HEK293 (cell line): ENCODE measurements around the gene FGD4.
"Not testable (repeated sequence)": the region's sequence is repeated elsewhere in the genome, so short reads cannot be mapped to it uniquely, and the experiment has no call there.

Experiments
- CTCF ChIA-PET: fragments of 350-600 bp; formaldehyde crosslinking; extraction: SDS; loops from one replicate; lab custom pipeline; 2021; ENCODE audit warnings: antibody characterized with exemption; lab: Yijun Ruan, JAX
- POLR2A ChIA-PET: fragments of 300-600 bp; formaldehyde crosslinking; extraction: SDS; loops from one replicate; lab custom pipeline; 2020; ENCODE audit warnings: antibody characterized with exemption, inconsistent platforms; lab: Yijun Ruan, JAX
- H3K27ac ChIP-seq: fragments of 200-500 bp; sonication (Bioruptor generic); 2 replicates; pipeline ENCODE4 v1.5.1; 2014; ENCODE audit warnings: low read depth, low read length, control low read depth, inconsistent platforms; ENCODE audit errors: extremely low read depth
- H3K36me3 ChIP-seq, 2 experiments: fragments of 200-500 bp in 1 of 2; sonication (Bioruptor generic) in 1 of 2; 1 replicate in 1 of 2; 2 replicates in 1 of 2; pipeline ENCODE4 v1.5.1; 2014 to 2017; ENCODE audit warnings: inconsistent platforms in 2 of 2, low read length in 2 of 2; ENCODE audit not compliant: control insufficient read depth in 2 of 2, insufficient read depth in 1 of 2
- H3K4me1 ChIP-seq: fragments of 200-500 bp; sonication (Bioruptor generic); 2 replicates; pipeline ENCODE4 v1.5.1; 2014; ENCODE audit warnings: mild to moderate bottlenecking, low read length, inconsistent platforms; ENCODE audit not compliant: control insufficient read depth, insufficient read depth
- H3K4me3 ChIP-seq: 2 replicates; pipeline ENCODE4 v1.5.1; 2011; ENCODE audit warnings: low read depth, mild to moderate bottlenecking, control low read depth, low read length, moderate library complexity
- H3K9me3 ChIP-seq: fragments of 200-500 bp; sonication (Bioruptor generic); 2 replicates; pipeline ENCODE4 v1.5.1; 2014; ENCODE audit warnings: low read depth, low read length, inconsistent platforms; ENCODE audit not compliant: control insufficient read depth, insufficient read depth
- GLI2 ChIP-seq: fragments of 450-650 bp; formaldehyde crosslinking; IDR thresholded peaks from 2 replicates; pipeline ENCODE4; 2017; ENCODE audit warnings: missing biosample characterization, missing genetic modification characterization, low read depth, borderline replicate concordance
- KLF1 ChIP-seq: fragments of 450-650 bp; formaldehyde crosslinking; IDR thresholded peaks from 2 replicates; pipeline ENCODE4 v1.5.1; 2016; ENCODE audit warnings: missing biosample characterization, missing genetic modification characterization
- MZF1 ChIP-seq: fragments of 450-650 bp; formaldehyde crosslinking; IDR thresholded peaks from 2 replicates; pipeline ENCODE4 v1.5.1; 2017; ENCODE audit warnings: missing biosample characterization, missing genetic modification characterization, borderline replicate concordance
- RBAK ChIP-seq: fragments of 450-650 bp; formaldehyde crosslinking; IDR thresholded peaks from 2 replicates; pipeline ENCODE4 v1.5.1; 2016; ENCODE audit warnings: missing biosample characterization, missing genetic modification characterization
- SALL2 ChIP-seq: fragments of 450-650 bp; formaldehyde crosslinking; IDR thresholded peaks from 2 replicates; pipeline ENCODE4 v1.5.0; 2017; ENCODE audit warnings: missing biosample characterization, mild to moderate bottlenecking, missing genetic modification characterization, borderline replicate concordance
- TCF7L2 ChIP-seq: IDR thresholded peaks from 2 replicates; pipeline ENCODE4 v1.6.1; 2011; ENCODE audit warnings: low read depth, mild to moderate bottlenecking, inconsistent platforms, low read length, moderate library complexity, borderline replicate concordance
- TSHZ1 ChIP-seq: fragments of 450-650 bp; formaldehyde crosslinking; IDR thresholded peaks from 2 replicates; pipeline ENCODE4 v1.5.1; 2016; ENCODE audit warnings: missing biosample characterization, missing genetic modification characterization, borderline replicate concordance
- ZNF19 ChIP-seq: fragments of 450-650 bp; formaldehyde crosslinking; IDR thresholded peaks from 2 replicates; pipeline ENCODE4; 2016; ENCODE audit warnings: missing biosample characterization, missing genetic modification characterization, low read depth
- ZNF426 ChIP-seq: fragments of 450-650 bp; formaldehyde crosslinking; IDR thresholded peaks from 2 replicates; pipeline ENCODE4 v1.5.1; 2017; ENCODE audit warnings: missing biosample characterization, missing genetic modification characterization, mild to moderate bottlenecking, inconsistent platforms, moderate library complexity
- ZNF600 ChIP-seq: fragments of 450-650 bp; formaldehyde crosslinking; IDR thresholded peaks from 2 replicates; pipeline ENCODE4 v1.5.1; 2016; ENCODE audit warnings: missing biosample characterization, missing genetic modification characterization
- TF ChIP-seq, protein P1 (sequence below): fragments of 450-650 bp; formaldehyde crosslinking; IDR thresholded peaks from 2 replicates; pipeline ENCODE4 v1.5.1; 2017; ENCODE audit warnings: missing biosample characterization, missing genetic modification characterization
- TF ChIP-seq, protein P2 (sequence below): fragments of 450-650 bp; formaldehyde crosslinking; IDR thresholded peaks from 2 replicates; pipeline ENCODE4 v1.5.1; 2016; ENCODE audit warnings: missing biosample characterization, missing genetic modification characterization
- TF ChIP-seq, protein P3 (sequence below): fragments of 450-650 bp; formaldehyde crosslinking; IDR thresholded peaks from 2 replicates; pipeline ENCODE4 v1.5.1; 2016; ENCODE audit warnings: missing biosample characterization, missing genetic modification characterization

The FGD4 gene

DNA sequence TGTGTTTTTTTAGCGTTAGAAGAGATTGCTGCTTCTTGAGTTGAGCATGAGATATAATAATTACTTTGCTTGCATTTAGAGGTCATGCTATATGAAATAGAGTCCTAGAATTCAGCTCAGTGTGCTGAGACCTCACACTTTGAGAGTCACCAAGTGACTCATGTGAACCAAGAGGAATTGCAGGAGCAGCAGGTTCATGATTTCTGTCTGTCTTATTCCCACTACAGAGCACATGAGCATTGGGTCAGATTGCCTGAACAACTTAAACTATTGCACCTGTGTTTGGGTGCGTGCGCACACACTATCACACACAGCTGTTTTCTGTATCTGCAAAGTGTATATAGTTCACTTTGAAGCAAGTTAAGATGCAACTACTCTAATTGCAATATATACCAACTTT lies 109.3 kb downstream of the FGD4 start:
- H3K4me3 ChIP-seq, result no peak overlapping the region
- H3K4me1 ChIP-seq, result no peaks in the 10 kb centered on the region; the same call in 1 of the 2 replicates
- ChIA-PET POLR2A (no interaction called here), CTCF (no interaction called here)
- H3K36me3 ChIP-seq, result no peaks in the 10 kb centered on the region
- H3K9me3 ChIP-seq, result no peaks in the 10 kb centered on the region
- no peak for TF ChIP-seq GLI2 (tag by site-specific recombination)
- TF ChIP-seq, protein P1, sequence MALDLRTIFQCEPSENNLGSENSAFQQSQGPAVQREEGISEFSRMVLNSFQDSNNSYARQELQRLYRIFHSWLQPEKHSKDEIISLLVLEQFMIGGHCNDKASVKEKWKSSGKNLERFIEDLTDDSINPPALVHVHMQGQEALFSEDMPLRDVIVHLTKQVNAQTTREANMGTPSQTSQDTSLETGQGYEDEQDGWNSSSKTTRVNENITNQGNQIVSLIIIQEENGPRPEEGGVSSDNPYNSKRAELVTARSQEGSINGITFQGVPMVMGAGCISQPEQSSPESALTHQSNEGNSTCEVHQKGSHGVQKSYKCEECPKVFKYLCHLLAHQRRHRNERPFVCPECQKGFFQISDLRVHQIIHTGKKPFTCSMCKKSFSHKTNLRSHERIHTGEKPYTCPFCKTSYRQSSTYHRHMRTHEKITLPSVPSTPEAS (tag by site-specific recombination), result no peak
- TF ChIP-seq, protein P2, sequence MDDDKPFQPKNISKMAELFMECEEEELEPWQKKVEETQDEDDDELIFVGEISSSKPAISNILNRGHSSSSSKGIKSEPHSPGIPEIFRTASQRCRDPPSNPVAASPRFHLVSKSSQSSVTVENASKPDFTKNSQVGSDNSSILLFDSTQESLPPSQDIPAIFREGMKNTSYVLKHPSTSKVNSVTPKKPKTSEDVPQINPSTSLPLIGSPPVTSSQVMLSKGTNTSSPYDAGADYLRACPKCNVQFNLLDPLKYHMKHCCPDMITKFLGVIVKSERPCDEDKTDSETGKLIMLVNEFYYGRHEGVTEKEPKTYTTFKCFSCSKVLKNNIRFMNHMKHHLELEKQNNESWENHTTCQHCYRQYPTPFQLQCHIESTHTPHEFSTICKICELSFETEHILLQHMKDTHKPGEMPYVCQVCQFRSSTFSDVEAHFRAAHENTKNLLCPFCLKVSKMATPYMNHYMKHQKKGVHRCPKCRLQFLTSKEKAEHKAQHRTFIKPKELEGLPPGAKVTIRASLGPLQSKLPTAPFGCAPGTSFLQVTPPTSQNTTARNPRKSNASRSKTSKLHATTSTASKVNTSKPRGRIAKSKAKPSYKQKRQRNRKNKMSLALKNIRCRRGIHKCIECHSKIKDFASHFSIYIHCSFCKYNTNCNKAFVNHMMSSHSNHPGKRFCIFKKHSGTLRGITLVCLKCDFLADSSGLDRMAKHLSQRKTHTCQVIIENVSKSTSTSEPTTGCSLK (tag by site-specific recombination), result no peak
- no peak for TF ChIP-seq KLF1 (tag by site-specific recombination)
- no peak for TF ChIP-seq ZNF19
- no peak for TF ChIP-seq RBAK (tag by site-specific recombination)
- no peak for TF ChIP-seq ZNF600
- H3K27ac ChIP-seq, result no peak overlapping the region

DNA sequence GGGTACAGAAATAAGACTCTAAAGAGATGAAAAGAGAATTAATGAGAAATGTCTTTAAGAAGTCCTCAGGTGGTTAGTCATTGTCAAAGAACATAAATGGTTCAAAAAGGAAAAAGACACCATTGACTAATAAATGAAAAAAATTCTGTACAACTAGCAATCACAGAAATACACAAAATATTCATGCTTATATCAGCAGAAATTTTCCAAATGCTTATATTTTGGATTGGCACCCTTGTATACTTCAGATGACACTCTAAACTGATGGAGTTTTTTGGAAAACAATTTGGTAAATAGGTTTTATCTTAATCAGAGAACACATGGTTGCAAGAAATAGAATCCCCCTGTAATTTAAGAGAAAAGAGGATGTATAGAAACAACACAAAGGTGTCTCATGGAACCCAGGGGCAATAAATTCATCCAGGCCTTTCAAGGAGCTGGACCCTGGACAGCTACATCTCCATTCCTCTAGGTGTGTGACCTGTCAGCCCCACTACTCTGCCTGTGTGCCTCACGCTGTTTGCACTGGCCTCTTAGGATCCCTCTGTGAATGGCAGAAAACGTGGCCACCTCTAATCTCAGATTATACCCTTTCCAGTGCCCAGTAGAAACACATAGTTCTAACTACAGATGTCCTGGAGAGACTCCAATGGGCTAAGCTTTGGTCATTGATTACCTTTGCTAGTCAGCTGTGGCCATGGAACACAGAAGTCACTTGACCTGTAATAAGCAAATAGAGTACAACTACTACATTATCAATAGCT lies 110.2 kb downstream of the FGD4 start:
- ChIA-PET CTCF (interaction anchor here (0.7 kb wide), 1 partner anchor 145 kb away, joined by 3 read pairs; no protein-coding TSS in a partner anchor), POLR2A (no interaction called here)
- no peak for TF ChIP-seq ZNF426
- TF ChIP-seq, protein P3, sequence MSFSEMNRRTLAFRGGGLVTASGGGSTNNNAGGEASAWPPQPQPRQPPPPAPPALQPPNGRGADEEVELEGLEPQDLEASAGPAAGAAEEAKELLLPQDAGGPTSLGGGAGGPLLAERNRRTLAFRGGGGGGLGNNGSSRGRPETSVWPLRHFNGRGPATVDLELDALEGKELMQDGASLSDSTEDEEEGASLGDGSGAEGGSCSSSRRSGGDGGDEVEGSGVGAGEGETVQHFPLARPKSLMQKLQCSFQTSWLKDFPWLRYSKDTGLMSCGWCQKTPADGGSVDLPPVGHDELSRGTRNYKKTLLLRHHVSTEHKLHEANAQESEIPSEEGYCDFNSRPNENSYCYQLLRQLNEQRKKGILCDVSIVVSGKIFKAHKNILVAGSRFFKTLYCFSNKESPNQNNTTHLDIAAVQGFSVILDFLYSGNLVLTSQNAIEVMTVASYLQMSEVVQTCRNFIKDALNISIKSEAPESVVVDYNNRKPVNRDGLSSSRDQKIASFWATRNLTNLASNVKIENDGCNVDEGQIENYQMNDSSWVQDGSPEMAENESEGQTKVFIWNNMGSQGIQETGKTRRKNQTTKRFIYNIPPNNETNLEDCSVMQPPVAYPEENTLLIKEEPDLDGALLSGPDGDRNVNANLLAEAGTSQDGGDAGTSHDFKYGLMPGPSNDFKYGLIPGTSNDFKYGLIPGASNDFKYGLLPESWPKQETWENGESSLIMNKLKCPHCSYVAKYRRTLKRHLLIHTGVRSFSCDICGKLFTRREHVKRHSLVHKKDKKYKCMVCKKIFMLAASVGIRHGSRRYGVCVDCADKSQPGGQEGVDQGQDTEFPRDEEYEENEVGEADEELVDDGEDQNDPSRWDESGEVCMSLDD (tag by site-specific recombination), result no peak
- TF ChIP-seq SALL2, result no peak
- TF ChIP-seq MZF1 (tag by site-specific recombination), result no peak
- TF ChIP-seq TCF7L2, result no peak
- no peak for TF ChIP-seq TSHZ1 (tag by site-specific recombination)
- TF ChIP-seq, all 188 proteins: peak for 0

DNA sequence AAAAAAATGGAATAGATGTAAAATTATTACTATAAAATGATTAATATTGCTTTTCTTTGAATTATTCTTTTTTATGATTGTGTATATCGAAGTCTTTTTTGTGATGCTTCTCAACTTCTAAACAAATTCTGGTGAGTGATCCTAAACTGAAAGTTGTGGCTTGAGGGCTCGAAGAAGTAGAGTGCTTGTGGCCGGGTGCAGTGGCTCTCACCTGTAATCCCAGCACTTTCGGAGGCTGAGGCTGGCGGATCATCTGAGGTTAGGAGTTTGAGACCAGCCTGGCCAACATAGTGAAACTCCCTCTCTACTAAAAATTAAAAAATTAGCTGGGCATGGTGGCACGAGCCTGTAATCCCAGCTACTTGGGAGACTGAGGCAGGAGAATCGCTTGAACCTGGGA lies 112.6 kb downstream of the FGD4 start:
- H3K27ac ChIP-seq, POLR2A ChIA-PET, H3K4me1 ChIP-seq, H3K4me3 ChIP-seq, H3K36me3 ChIP-seq, H3K9me3 ChIP-seq: not testable (repeated sequence)
- CTCF ChIA-PET, result interaction anchor here (0.7 kb wide), 1 partner anchor 17 kb away, joined by 3 read pairs; no protein-coding TSS in a partner anchor

More for the DNA sequence above, 110.2 kb downstream of the FGD4 start:
- no peak overlapping the region for H3K4me3 ChIP-seq
- H3K9me3 ChIP-seq, result no peaks in the 10 kb centered on the region
- no peaks in the 10 kb centered on the region for H3K36me3 ChIP-seq
- H3K27ac ChIP-seq, result no peak overlapping the region
- H3K4me1 ChIP-seq, result no peaks in the 10 kb centered on the region; the same call in 1 of the 2 replicates
